ENCODE results near the gene VPS13A.
"Not testable (repeated sequence)": the region's sequence is repeated elsewhere in the genome, so short reads cannot be mapped to it uniquely, and the experiment has no call there.

Gene VPS13A

GRCh38 chr9:77304543-77304942, 127.2 kb downstream of the VPS13A start:
- no peak overlapping the region for H3K27ac Mint-ChIP-seq
- DNase-seq, result no peak

DNA sequence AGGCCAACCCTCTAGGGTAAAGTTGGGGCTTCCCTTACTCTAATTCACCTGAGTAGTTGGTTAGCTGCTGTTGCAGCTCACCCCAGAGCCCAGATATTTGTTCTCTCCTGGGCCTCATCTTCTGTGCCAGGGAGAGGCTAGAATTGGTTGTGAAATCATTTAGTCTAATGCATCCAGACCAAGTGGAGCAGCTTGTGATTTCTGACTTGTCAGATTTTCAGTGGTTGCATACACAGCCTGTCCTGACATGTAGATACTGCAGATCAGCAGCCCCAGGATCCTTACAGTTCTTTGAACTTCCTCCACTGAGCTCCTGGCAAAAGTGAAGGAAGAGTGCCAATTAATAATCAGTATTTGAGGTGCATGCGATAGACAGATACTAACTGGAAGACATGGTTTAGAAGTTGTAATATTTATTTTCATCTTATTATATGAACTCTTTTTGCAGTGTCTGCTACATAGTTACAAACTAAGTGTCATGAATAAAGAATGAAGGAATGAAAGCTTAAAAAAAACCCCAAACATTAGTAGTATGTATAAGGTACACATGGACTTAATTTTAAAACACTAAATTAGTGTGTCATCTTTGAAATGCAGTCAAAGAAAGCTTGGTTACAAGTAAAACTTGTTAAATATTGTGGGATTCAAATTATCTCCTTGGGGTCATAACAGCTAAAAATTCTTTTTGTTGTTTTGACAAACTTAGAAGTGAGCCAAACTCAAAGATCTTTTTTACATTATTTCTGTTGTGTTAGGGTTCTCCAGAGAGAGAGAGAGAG, 128.5 kb downstream of the VPS13A start:
- Mint-ChIP-seq H3K4me3 (no peak overlapping the region), H3K36me3 (peaks cover 22 to 38% of the 10 kb centered on the region in 2 donors), H3K27ac (no peak overlapping the region), H3K4me1 (no peaks in the 10 kb centered on the region), H3K9me3 (no peaks in the 10 kb centered on the region), H3K27me3 (no peaks in the 10 kb centered on the region)
- DNase-seq (no peak), ATAC-seq (replicated peaks) (no peak)

More at GRCh38 chr9:77304543-77304942, 127.2 kb downstream of the VPS13A start:
- no peaks in the 10 kb centered on the region for H3K27me3 Mint-ChIP-seq
- H3K4me1 Mint-ChIP-seq, result no peaks in the 10 kb centered on the region
- H3K36me3 Mint-ChIP-seq, result peaks cover 20 to 35% of the 10 kb centered on the region in 2 donors
- no peak overlapping the region for H3K4me3 Mint-ChIP-seq
- no peak for ATAC-seq (replicated peaks)
- H3K9me3 Mint-ChIP-seq, result no peaks in the 10 kb centered on the region

GRCh38 chr9:77307166-77307565, 129.8 kb downstream of the VPS13A start:
- Mint-ChIP-seq H3K27ac (no peak overlapping the region), H3K4me3 (no peak overlapping the region), H3K27me3 (no peaks in the 10 kb centered on the region), H3K4me1 (no peaks in the 10 kb centered on the region), H3K9me3 (no peaks in the 10 kb centered on the region), H3K36me3 (peaks cover 31 to 49% of the 10 kb centered on the region in 2 donors)
- ATAC-seq (replicated peaks) (no peak), DNase-seq (no peak)

DNA sequence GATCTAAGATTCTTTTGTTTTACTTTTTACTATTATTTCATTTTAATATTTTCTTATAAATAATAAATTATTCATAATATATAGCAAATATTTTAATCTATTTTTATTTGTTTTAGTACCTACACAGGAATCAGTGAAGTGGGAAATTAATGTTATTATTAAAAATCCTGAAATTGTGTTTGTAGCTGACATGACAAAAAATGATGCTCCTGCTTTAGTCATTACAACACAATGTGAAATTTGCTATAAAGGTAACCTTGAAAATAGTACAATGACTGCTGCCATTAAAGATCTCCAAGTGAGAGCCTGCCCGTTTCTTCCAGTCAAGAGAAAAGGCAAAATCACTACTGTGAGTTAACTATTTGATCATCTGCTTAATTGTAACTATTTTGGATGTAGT, 138.7 kb downstream of the VPS13A start:
- ATAC-seq (replicated peaks), result no peak
- Mint-ChIP-seq H3K9me3 (no peaks in the 10 kb centered on the region), H3K4me1 (no peaks in the 10 kb centered on the region), H3K4me3 (no peak overlapping the region), H3K27ac (no peak overlapping the region), H3K27me3 (no peaks in the 10 kb centered on the region), H3K36me3 (peaks cover 20 to 27% of the 10 kb centered on the region in 2 donors)
- no peak for DNase-seq

- ATAC-seq (replicated peaks) (no peak), DNase-seq (no peak)
- Mint-ChIP-seq H3K9me3 (peaks cover 0 to 1% of the 10 kb centered on the region in 2 donors), H3K36me3 (peaks cover 38 to 58% of the 10 kb centered on the region in 2 donors), H3K4me3 (no peak overlapping the region), H3K27me3 (no peaks in the 10 kb centered on the region), H3K4me1 (no peaks in the 10 kb centered on the region), H3K27ac (no peak overlapping the region)
These were observed 147.7 kb downstream of the VPS13A start for GRCh38 chr9:77325058-77325457.

DNA sequence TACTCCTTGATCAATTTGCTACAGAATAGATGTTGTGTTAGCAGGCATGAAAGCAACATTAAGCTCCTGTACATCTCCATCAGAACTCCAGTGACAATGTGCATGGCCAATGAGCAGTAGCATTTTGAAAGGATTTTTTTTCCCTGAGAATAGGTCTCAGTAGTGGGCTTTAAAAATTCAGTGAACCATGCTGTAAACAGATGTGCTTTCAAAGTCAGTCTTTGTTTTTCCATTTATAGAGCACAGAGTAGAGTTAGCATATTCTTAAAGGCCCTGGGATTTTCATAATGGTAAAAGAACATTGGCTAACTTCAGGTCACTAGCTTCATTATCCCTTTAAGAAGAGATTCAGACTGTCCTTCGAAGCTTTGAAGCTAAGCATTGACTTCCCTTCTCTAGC, 150.8 kb downstream of the VPS13A start:
- Mint-ChIP-seq H3K27ac (no peak overlapping the region), H3K4me1 (no peaks in the 10 kb centered on the region), H3K4me3 (no peak overlapping the region), H3K9me3 (peaks cover 0 to 1% of the 10 kb centered on the region in 2 donors), H3K27me3 (no peaks in the 10 kb centered on the region), H3K36me3 (peaks cover 28 to 48% of the 10 kb centered on the region in 2 donors)
- DNase-seq (no peak), ATAC-seq (replicated peaks) (no peak)

DNA sequence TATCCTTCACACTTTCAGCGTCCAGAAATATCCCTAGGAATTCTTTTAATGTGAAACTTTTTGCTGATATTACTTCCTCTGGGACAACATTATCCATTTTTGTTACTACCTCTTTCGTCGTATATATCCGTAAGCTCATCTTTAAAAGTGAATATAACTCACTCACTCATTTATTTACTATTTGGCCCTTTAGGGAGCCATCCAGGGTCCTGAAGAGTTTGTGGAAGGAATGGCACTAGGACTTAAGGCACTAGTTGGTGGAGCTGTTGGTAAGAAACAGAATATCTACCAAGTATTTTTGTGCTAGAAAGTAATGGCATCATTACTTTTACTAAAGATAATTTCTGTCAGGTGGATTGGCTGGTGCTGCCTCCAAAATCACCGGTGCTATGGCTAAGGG, 192.7 kb downstream of the VPS13A start:
- Mint-ChIP-seq H3K4me3 (no peak overlapping the region), H3K9me3 (peaks cover 2 to 7% of the 10 kb centered on the region in 2 donors), H3K27ac (no peak overlapping the region), H3K36me3 (peaks cover 25 to 38% of the 10 kb centered on the region in 2 donors), H3K4me1 (no peaks in the 10 kb centered on the region), H3K27me3 (no peaks in the 10 kb centered on the region)
- ATAC-seq (replicated peaks) (no peak), DNase-seq (no peak)

DNA sequence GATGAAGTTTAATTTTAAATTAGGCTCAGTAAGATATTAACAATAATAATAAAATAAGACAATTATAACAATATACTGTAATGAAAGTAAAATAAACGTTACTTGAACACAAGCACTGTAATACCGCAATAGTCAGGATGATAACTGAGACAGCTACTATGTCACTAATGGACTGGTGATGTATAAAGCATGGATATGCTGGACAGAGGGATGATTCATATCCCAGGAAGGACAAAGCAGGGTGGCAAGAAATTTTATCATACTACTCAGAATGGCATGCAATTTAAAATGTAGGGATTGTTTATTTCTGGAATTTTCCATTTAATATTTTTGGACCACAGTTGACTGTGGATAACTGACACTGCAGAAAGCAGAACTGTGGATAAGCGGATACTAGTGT, 196.9 kb downstream of the VPS13A start:
- no peak for DNase-seq
- H3K36me3 Mint-ChIP-seq, result peaks cover 22 to 35% of the 10 kb centered on the region in 2 donors

GRCh38 chr9:77375956-77376532, 198.7 kb downstream of the VPS13A start:
- Mint-ChIP-seq H3K27me3 (no peaks in the 10 kb centered on the region), H3K36me3 (peaks cover 12 to 26% of the 10 kb centered on the region in 2 donors), H3K27ac (no peak overlapping the region), H3K4me3 (no peak overlapping the region), H3K9me3 (peaks cover 2 to 3% of the 10 kb centered on the region in 2 donors), H3K4me1 (no peaks in the 10 kb centered on the region)
- DNase-seq, result no peak
- no peak for ATAC-seq (replicated peaks)

More for the DNA sequence above, 196.9 kb downstream of the VPS13A start:
- no peak for ATAC-seq (replicated peaks)
- no peak overlapping the region for H3K27ac Mint-ChIP-seq
- H3K9me3 Mint-ChIP-seq, result peaks cover 2 to 7% of the 10 kb centered on the region in 2 donors
- H3K4me1 Mint-ChIP-seq, result no peaks in the 10 kb centered on the region
- H3K27me3 Mint-ChIP-seq, result no peaks in the 10 kb centered on the region
- H3K4me3 Mint-ChIP-seq, result no peak overlapping the region

DNA sequence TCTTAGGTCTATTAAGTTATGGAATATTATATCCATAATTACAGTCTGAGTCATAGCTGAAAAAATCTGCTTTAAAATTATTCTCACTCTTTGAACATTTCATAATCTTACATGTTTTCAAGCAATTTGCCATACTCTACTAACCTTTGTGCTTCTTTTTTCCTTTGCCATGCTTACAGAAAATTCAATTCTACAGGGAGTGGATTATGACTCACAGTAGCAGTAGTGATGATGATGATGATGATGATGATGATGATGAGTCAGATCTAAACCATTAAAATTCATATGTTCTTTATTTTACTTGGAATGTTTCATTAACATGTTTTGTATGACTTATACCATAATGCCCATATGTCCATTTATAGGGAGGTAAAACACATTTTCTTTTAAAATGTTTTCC, 207.1 kb downstream of the VPS13A start:
- H3K27ac Mint-ChIP-seq, result no peak overlapping the region
- H3K4me1 Mint-ChIP-seq, result no peaks in the 10 kb centered on the region
- H3K4me3 Mint-ChIP-seq, result no peak overlapping the region
- no peaks in the 10 kb centered on the region for H3K27me3 Mint-ChIP-seq
- ATAC-seq (replicated peaks), result no peak
- no peak for DNase-seq
- no peaks in the 10 kb centered on the region for H3K9me3 Mint-ChIP-seq
- peaks cover 6 to 9% of the 10 kb centered on the region in 2 donors for H3K36me3 Mint-ChIP-seq

GRCh38 chr9:77386187-77386586, 208.9 kb downstream of the VPS13A start:
- Mint-ChIP-seq H3K27me3 (no peaks in the 10 kb centered on the region), H3K9me3 (peaks cover 0 to 1% of the 10 kb centered on the region in 2 donors), H3K4me1 (no peaks in the 10 kb centered on the region), H3K36me3 (peaks cover 8 to 13% of the 10 kb centered on the region in 2 donors), H3K27ac (no peak overlapping the region), H3K4me3 (no peak overlapping the region)
- no peak for ATAC-seq (replicated peaks)
- DNase-seq, result no peak

DNA sequence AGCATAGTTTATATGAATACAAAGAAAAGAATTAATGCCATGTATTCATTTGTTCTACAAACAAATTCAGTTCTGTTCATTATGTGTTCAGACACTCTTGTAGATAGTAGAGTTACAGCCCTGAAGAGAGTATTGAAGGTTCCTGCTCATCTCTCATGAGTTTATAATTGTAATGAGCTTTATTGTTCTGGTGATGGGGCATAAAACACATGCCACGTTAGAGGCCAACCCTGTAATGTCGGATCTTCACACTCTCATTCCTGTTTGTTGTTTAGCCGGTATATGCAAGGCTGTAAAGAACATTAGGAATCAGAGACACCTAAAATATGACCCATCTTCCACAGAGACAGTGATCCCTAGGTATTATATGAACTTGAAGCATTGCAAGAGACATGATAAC, 214.5 kb downstream of the VPS13A start:
- DNase-seq (no peak), ATAC-seq (replicated peaks) (no peak)
- H3K4me3 Mint-ChIP-seq, result no peak overlapping the region
- H3K4me1 Mint-ChIP-seq, result no peaks in the 10 kb centered on the region
- peaks cover 0 to 1% of the 10 kb centered on the region in 2 donors for H3K9me3 Mint-ChIP-seq
- H3K27me3 Mint-ChIP-seq, result no peaks in the 10 kb centered on the region
- no peak overlapping the region for H3K27ac Mint-ChIP-seq
- peaks cover 3 to 8% of the 10 kb centered on the region in 2 donors for H3K36me3 Mint-ChIP-seq

DNA sequence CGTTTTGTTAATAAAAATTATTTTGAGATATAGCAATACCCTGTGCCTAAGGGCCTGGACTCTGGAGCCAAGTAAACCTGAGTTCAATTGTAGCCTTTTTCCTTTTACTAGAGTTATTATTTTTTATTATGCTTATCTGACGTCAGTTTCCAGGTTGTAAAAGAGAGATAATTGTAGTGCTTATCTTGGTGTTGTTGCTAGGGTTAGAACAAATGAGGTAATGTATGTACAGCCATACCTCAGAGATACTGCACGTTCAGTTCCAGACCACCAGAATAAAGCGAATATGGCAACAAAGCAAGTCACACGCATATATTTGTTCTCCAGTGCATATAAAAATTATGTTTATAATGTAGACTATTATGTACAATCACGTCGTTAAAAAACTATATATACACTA, 215.0 kb downstream of the VPS13A start:
- ATAC-seq (replicated peaks) (no peak), DNase-seq (no peak)
- no peaks in the 10 kb centered on the region for H3K27me3 Mint-ChIP-seq
- H3K27ac Mint-ChIP-seq, result no peak overlapping the region
- H3K4me3 Mint-ChIP-seq, result no peak overlapping the region
- peaks cover 0 to 1% of the 10 kb centered on the region in 2 donors for H3K9me3 Mint-ChIP-seq
- H3K36me3 Mint-ChIP-seq, result peaks cover 4 to 8% of the 10 kb centered on the region in 2 donors
- no peaks in the 10 kb centered on the region for H3K4me1 Mint-ChIP-seq

GRCh38 chr9:77398581-77398980, 221.2 kb downstream of the VPS13A start:
- not testable (repeated sequence) for DNase-seq; H3K36me3 Mint-ChIP-seq; H3K27ac Mint-ChIP-seq; H3K9me3 Mint-ChIP-seq; H3K4me3 Mint-ChIP-seq; H3K4me1 Mint-ChIP-seq; H3K27me3 Mint-ChIP-seq; ATAC-seq (replicated peaks)

DNA sequence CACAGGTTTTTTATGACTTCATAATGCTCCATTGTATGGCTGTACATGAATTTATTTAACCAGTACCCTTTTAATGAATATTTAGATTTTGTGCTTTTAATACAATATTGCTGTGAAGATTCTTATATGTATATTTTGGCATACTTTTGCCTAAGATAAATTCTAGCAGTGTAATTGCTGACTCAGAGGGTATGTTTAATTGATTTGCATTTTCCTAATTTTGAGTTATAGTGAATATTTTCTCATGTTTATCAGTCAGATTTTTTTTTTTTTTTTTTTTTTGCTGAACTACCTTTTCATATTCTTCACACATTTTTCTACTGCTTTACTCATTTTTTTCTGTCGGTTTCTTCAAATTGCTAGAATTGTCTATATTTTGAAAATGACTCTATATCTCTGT, 222.6 kb downstream of the VPS13A start:
- Mint-ChIP-seq H3K27me3 (no peaks in the 10 kb centered on the region), H3K36me3 (peaks cover 7% of the 10 kb centered on the region in 2 donors), H3K4me1 (no peaks in the 10 kb centered on the region), H3K9me3 (no peaks in the 10 kb centered on the region), H3K27ac (no peak overlapping the region), H3K4me3 (no peak overlapping the region)
- ATAC-seq (replicated peaks) (no peak), DNase-seq (no peak)
